PC-3 (cell line): ENCODE results near the gene GPR152.

ENCODE experiments used
- EZH2 ChIP-seq: fragments of 300-600 bp; sonication (generic); IDR thresholded peaks from one replicate; pipeline ENCODE4 v1.6.1; 2017; ENCODE audit warnings: antibody characterized with exemption, mild to moderate bottlenecking, low read length; ENCODE audit not compliant: unreplicated experiment
- EZH2phosphoT487 ChIP-seq: fragments of 300-600 bp; sonication (generic); IDR thresholded peaks from 2 replicates; pipeline ENCODE4 v1.6.1; 2018; ENCODE audit warnings: mild to moderate bottlenecking, antibody characterized with exemption, low read length, borderline replicate concordance
- TF ChIP-seq, protein P1 (sequence below): fragments of 300-600 bp; sonication (generic); conservative IDR thresholded peaks from 2 replicates; pipeline ENCODE4 v1.5.1; 2017; ENCODE audit warnings: antibody characterized with exemption, low read depth, mild to moderate bottlenecking, low read length

DNA sequence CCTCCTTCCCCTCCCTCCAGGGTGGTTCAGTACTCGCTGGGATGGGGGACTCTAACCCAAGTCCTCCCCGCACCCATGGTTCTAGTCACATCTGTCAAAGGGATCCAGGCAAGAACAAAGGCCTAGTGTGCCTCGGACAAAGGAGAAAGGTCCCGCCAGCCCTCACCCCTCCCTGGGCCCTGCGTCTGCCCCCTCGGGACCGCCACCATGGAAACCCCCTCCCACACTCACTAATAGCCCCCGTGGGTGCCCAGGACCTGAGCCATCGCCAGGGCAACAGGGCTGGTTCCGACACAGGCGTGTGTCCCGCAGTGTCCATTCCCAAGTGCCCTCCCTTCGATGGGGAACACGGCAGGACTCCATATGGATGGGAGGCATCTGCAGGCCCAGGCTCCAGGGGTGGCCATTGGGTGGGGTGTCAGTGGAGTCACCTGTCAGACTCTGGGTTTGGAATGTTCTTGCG, 42.1 kb downstream of the GPR152 start:
- TF ChIP-seq EZH2phosphoT487: no peak
- TF ChIP-seq, protein P1, sequence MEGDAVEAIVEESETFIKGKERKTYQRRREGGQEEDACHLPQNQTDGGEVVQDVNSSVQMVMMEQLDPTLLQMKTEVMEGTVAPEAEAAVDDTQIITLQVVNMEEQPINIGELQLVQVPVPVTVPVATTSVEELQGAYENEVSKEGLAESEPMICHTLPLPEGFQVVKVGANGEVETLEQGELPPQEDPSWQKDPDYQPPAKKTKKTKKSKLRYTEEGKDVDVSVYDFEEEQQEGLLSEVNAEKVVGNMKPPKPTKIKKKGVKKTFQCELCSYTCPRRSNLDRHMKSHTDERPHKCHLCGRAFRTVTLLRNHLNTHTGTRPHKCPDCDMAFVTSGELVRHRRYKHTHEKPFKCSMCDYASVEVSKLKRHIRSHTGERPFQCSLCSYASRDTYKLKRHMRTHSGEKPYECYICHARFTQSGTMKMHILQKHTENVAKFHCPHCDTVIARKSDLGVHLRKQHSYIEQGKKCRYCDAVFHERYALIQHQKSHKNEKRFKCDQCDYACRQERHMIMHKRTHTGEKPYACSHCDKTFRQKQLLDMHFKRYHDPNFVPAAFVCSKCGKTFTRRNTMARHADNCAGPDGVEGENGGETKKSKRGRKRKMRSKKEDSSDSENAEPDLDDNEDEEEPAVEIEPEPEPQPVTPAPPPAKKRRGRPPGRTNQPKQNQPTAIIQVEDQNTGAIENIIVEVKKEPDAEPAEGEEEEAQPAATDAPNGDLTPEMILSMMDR: no peak
- TF ChIP-seq EZH2: no peak
